OCI-LY3 (cell line): ENCODE measurements around the gene ST8SIA5.

Experiments used
- H2AFZ ChIP-seq: fragments of 200-600, 300-600 bp; shearing (Covaris generic); 2 replicates; pipeline ENCODE4 v1.6.0; 2014; ENCODE audit warnings: antibody characterized with exemption, low read depth, low read length
- H3K27ac ChIP-seq: fragments of 200-600, 300-600 bp; sonication (generic); 2 replicates; pipeline ENCODE4 v1.5.1; 2014; ENCODE audit warnings: mild to moderate bottlenecking, low read length, moderate library complexity, mixed read lengths
- H3K27me3 ChIP-seq: fragments of 200-600, 300-600 bp; sonication (generic); 2 replicates; pipeline ENCODE4 v1.6.1; 2014; ENCODE audit warnings: low read depth, low read length, mixed read lengths
- H3K36me3 ChIP-seq: fragments of 200-600, 300-600 bp; sonication (generic); replicated peaks from 2 replicates; pipeline ENCODE3; 2014; ENCODE audit warnings: low read depth, low read length, mixed read lengths
- H3K4me1 ChIP-seq: fragments of 300-600, 200-600 bp; sonication (generic); 2 replicates; pipeline ENCODE4 v1.6.1; 2014; ENCODE audit warnings: low read length, mixed read lengths
- H3K4me2 ChIP-seq: fragments of 200-600, 300-600 bp; sonication (generic); 2 replicates; pipeline ENCODE4 v1.6.1; 2014; ENCODE audit warnings: low read length, mixed read lengths
- H3K4me3 ChIP-seq: fragments of 300-600, 200-600 bp; sonication (generic); 2 replicates; pipeline ENCODE4 v1.5.1; 2014; ENCODE audit warnings: antibody characterized with exemption, mild to moderate bottlenecking, low read length, moderate library complexity
- H3K79me2 ChIP-seq: fragments of 300-600, 200-600 bp; shearing (Covaris generic); 2 replicates; pipeline ENCODE4 v1.6.1; 2014; ENCODE audit warnings: mild to moderate bottlenecking, low read length, mixed read lengths
- H3K9ac ChIP-seq: fragments of 300-600, 200-600 bp; shearing (Covaris generic); 2 replicates; pipeline ENCODE4 v1.6.0; 2014; ENCODE audit warnings: mild to moderate bottlenecking, low read length, moderate library complexity
- H3K9me3 ChIP-seq: fragments of 200-600, 300-600 bp; shearing (Covaris generic); 2 replicates; pipeline ENCODE4 v1.6.1; 2014; ENCODE audit warnings: low read length, mixed read lengths; ENCODE audit not compliant: insufficient read depth
- H4K20me1 ChIP-seq: fragments of 200-600, 300-600 bp; sonication (generic); 2 replicates; pipeline ENCODE4 v1.6.1; 2016; ENCODE audit warnings: low read length, mixed read lengths; ENCODE audit not compliant: insufficient read depth
- CTCF ChIP-seq: fragments of 200-600, 300-600 bp; sonication (generic); IDR thresholded peaks from 2 replicates; pipeline ENCODE4 v1.5.1; 2014; ENCODE audit warnings: antibody characterized with exemption, low read length, low read depth
- EZH2phosphoT487 ChIP-seq: fragments of 200-600 bp; shearing (Covaris generic); IDR thresholded peaks from 2 replicates; pipeline ENCODE4 v1.6.1; 2018; ENCODE audit warnings: antibody characterized with exemption, mixed run types, low read depth

ST8SIA5 gene

GRCh38 chr18:46761059-46761769 lies 4.4 kb upstream of the ST8SIA5 start:
- Histone ChIP-seq H3K4me1 (no peaks in the 10 kb centered on the region), H3K9me3 (no peaks in the 10 kb centered on the region), H3K4me2 (no peak overlapping the region), H3K79me2 (no peaks in the 10 kb centered on the region), H2AFZ (no peak overlapping the region), H4K20me1 (no peaks in the 10 kb centered on the region), H3K27ac (no peak overlapping the region), H3K36me3 (no peaks in the 10 kb centered on the region), H3K27me3 (peaks cover 18% of the 10 kb centered on the region), H3K9ac (no peak overlapping the region), H3K4me3 (no peak overlapping the region)
- TF ChIP-seq EZH2phosphoT487 (no peak), CTCF (no peak)

GRCh38 chr18:46759890-46760289 lies 3.0 kb upstream of the ST8SIA5 start:
- Histone ChIP-seq H3K36me3 (no peaks in the 10 kb centered on the region), H3K9me3 (no peaks in the 10 kb centered on the region), H3K27ac (no peak overlapping the region), H4K20me1 (no peaks in the 10 kb centered on the region), H3K79me2 (no peaks in the 10 kb centered on the region), H3K4me2 (no peak overlapping the region), H2AFZ (no peak overlapping the region), H3K27me3 (peaks cover 12% of the 10 kb centered on the region), H3K4me1 (no peaks in the 10 kb centered on the region), H3K4me3 (no peak overlapping the region), H3K9ac (no peak overlapping the region)
- no peak for TF ChIP-seq CTCF
- TF ChIP-seq EZH2phosphoT487: no peak

GRCh38 chr18:46756025-46756558 lies 761 bp downstream of the ST8SIA5 start:
- Histone ChIP-seq H3K4me1 (peaks cover 4% of the 10 kb centered on the region; the same call in 1 of the 2 replicates), H3K36me3 (no peaks in the 10 kb centered on the region), H2AFZ (no peak overlapping the region), H3K9me3 (no peaks in the 10 kb centered on the region), H3K27ac (no peak overlapping the region), H3K27me3 (peaks cover 9% of the 10 kb centered on the region; the same call in 1 of the 2 replicates), H3K9ac (no peak overlapping the region), H3K4me2 (no peak overlapping the region), H3K79me2 (no peaks in the 10 kb centered on the region), H4K20me1 (no peaks in the 10 kb centered on the region), H3K4me3 (no peak overlapping the region)
- TF ChIP-seq EZH2phosphoT487 (no peak), CTCF (no peak)

GRCh38 chr18:46755315-46756024 lies 1.4 kb downstream of the ST8SIA5 start:
- no peaks in the 10 kb centered on the region for H3K79me2 ChIP-seq
- H3K9me3 ChIP-seq: no peaks in the 10 kb centered on the region
- no peaks in the 10 kb centered on the region for H3K36me3 ChIP-seq
- H4K20me1 ChIP-seq: no peaks in the 10 kb centered on the region
- H3K4me2 ChIP-seq: no peak overlapping the region
- H3K4me3 ChIP-seq: no peak overlapping the region
- no peak overlapping the region for H3K9ac ChIP-seq
- H3K27me3 ChIP-seq: peaks cover 11% of the 10 kb centered on the region; the same call in 1 of the 2 replicates
- H3K27ac ChIP-seq: no peak overlapping the region
- H2AFZ ChIP-seq: no peak overlapping the region
- no peak for TF ChIP-seq CTCF
- no peak for TF ChIP-seq EZH2phosphoT487
- H3K4me1 ChIP-seq: peaks cover 4% of the 10 kb centered on the region; the same call in 1 of the 2 replicates
